Prostate gland (tissue), 2 donors: ENCODE measurements around the gene BAG5. TPM values are rescaled to one million over a fixed set of nuclear protein-coding genes. Genes with fewer than 3 reads are reported as not detected.

Source experiments
- DNase-seq: peaks from one replicate; pipeline ENCODE4 v3.0.0-alpha.2; 2019; ENCODE audit warnings: low spot score
- H3K27ac ChIP-seq, 2 donors: fragments of 200-600 bp; sonication (generic); 2 replicates each; pipeline ENCODE4 v1.5.1; 2017 to 2019
- H3K27me3 ChIP-seq: fragments of 200-600 bp; sonication (generic); replicated peaks from 2 replicates; pipeline ENCODE4 v1.5.1; 2019; ENCODE audit not compliant: insufficient read depth
- H3K36me3 ChIP-seq, 2 donors: fragments of 200-600 bp; sonication (generic); 1 replicate in 1 of 2; 2 replicates in 1 of 2; pipeline versions ENCODE4 v1.5.1 to v1.8.1; 2017 to 2019
- H3K4me1 ChIP-seq: fragments of 200-600 bp; sonication (generic); replicated peaks from 2 replicates; pipeline ENCODE4 v1.5.1; 2019
- H3K4me3 ChIP-seq, 2 donors: fragments of 200-600 bp; sonication (generic); 2 replicates each; pipeline ENCODE4 v1.5.1; 2017 to 2019
- H3K9me3 ChIP-seq: fragments of 200-600 bp; sonication (generic); 2 replicates; pipeline ENCODE4 v1.5.1; 2017
- CTCF ChIP-seq, 4 experiments: fragments of 200-600 bp in 2 of 4; fragments of 450-650 bp in 2 of 4; sonication (generic) in 2 of 4; IDR thresholded peaks; 1 replicate in 3 of 4; 2 replicates in 1 of 4; pipeline ENCODE4 v1.5.1; 2016 to 2019; ENCODE audit warnings: antibody characterized with exemption in 4 of 4, mild to moderate bottlenecking in 2 of 4, moderate library complexity in 2 of 4
- POLR2A ChIP-seq: fragments of 450-650 bp; IDR thresholded peaks from one replicate; pipeline ENCODE4 v1.6.1; 2016; ENCODE audit warnings: antibody characterized with exemption, mild to moderate bottlenecking
- POLR2AphosphoS5 ChIP-seq: sonication (generic); formaldehyde crosslinking; IDR thresholded peaks from one replicate; pipeline ENCODE4 v1.6.1; 2017; ENCODE audit warnings: antibody characterized with exemption
- WGBS: methylation state at CpG from one replicate; pipeline ENCODE4 v1.1.5; 2018; 5-methylcytosine and 5-hydroxymethylcytosine counted together
- intact Hi-C: fragments of 100-400 bp; cut with DNase I; formaldehyde crosslinking; loops from one replicate; pipeline ENCODE4 v1.14.2; 2022
- total RNA-seq, 2 donors: library from RNA; depleted of rRNA; stranded (reverse); fragments of >200 nt; gene quantifications; one replicate each; pipeline ENCODE4 v1.1.0, GENCODE V29; 2016

BAG5 gene
- total RNA-seq, 2 donors from 2014 or later, result 31.2 to 33.3 TPM

- Histone ChIP-seq H3K27ac (peak overlapping the region; percentile 59 to 77), H3K4me3 (no peak overlapping the region), H3K4me1 (peaks cover 8% of the 10 kb centered on the region), H3K9me3 (no peaks in the 10 kb centered on the region), H3K36me3 (no peaks in the 10 kb centered on the region), H3K27me3 (no peaks in the 10 kb centered on the region)
- DNase-seq, result no peak
- WGBS, result 69% methylated on average over 22 of the region's 25 CpGs
- TF ChIP-seq POLR2AphosphoS5 (no peak), CTCF (IDR thresholded peaks at IDR 0.05) (no peak), POLR2A (no peak)
- intact Hi-C loops, result no loop called here
Observed at GRCh38 chr14:103533999-103534575, 28.4 kb downstream of the BAG5 start.

- H3K4me1 ChIP-seq, result peaks cover 8% of the 10 kb centered on the region
- H3K9me3 ChIP-seq, result no peaks in the 10 kb centered on the region
- H3K27ac ChIP-seq, result peak overlapping the region; percentile 59 to 77
- H3K27me3 ChIP-seq, result no peaks in the 10 kb centered on the region
- DNase-seq, result no peak
- H3K36me3 ChIP-seq, result no peaks in the 10 kb centered on the region
- intact Hi-C loops, result no loop called here
- TF ChIP-seq POLR2A (no peak), POLR2AphosphoS5 (peak; percentile 40), CTCF (IDR thresholded peaks at IDR 0.05) (no peak)
- H3K4me3 ChIP-seq, result no peak overlapping the region
- WGBS, result 65% methylated on average over 23 of the region's 23 CpGs
Observed at GRCh38 chr14:103533137-103533998, 29.1 kb downstream of the BAG5 start.

- Histone ChIP-seq H3K4me1 (peaks cover 12% of the 10 kb centered on the region), H3K9me3 (no peaks in the 10 kb centered on the region), H3K27me3 (no peaks in the 10 kb centered on the region), H3K27ac (peak overlapping the region; percentile 59 to 77), H3K4me3 (no peak overlapping the region), H3K36me3 (no peaks in the 10 kb centered on the region)
- 88% methylated on average over 32 of the region's 32 CpGs for WGBS
- no peak for DNase-seq
- intact Hi-C loops, result no loop called here
- no peak for TF ChIP-seq POLR2AphosphoS5
- TF ChIP-seq CTCF (IDR thresholded peaks at IDR 0.05), result no peak
- no peak for TF ChIP-seq POLR2A
Observed at GRCh38 chr14:103532216-103533136, 30.0 kb downstream of the BAG5 start.

GRCh38 chr14:103531421-103532215, 30.8 kb downstream of the BAG5 start:
- DNase-seq, result no peak
- no peak overlapping the region for H3K4me3 ChIP-seq
- WGBS, result 79% methylated on average over 15 of the region's 15 CpGs
- H3K27me3 ChIP-seq, result no peaks in the 10 kb centered on the region
- TF ChIP-seq CTCF (IDR thresholded peaks at IDR 0.05), result no peak
- no peaks in the 10 kb centered on the region for H3K9me3 ChIP-seq
- H3K36me3 ChIP-seq, result no peaks in the 10 kb centered on the region
- intact Hi-C loops, result no loop called here
- H3K27ac ChIP-seq, result peak overlapping the region in 1 of 2 donors; percentile 77
- peaks cover 12% of the 10 kb centered on the region for H3K4me1 ChIP-seq
